ENCODE measurements around the gene LCN10.
A peak's percentile ranks its signal among the peaks of the same experiment; 100 is the strongest.
"Not testable (repeated sequence)": the region's sequence is repeated elsewhere in the genome, so short reads cannot be mapped to it uniquely, and the experiment has no call there.

Gene LCN10

GRCh38 chr9:136742591-136743391 is at the start of gene LCN10:
Gene LCN10, minus strand, starts transcription at chr9:136742940. Its CDS starts 37 bp downstream, at chr9:136742903.
- no peak for DNase-seq

GRCh38 chr9:136791516-136792276 is 49.0 kb upstream of the LCN10 start:
- DNase-seq: peak; percentile 62

GRCh38 chr9:136790640-136791515 is 48.1 kb upstream of the LCN10 start, which contains the start of gene TMEM141:
Gene TMEM141, plus strand, starts transcription at chr9:136791344. Its CDS starts 27 bp downstream, at chr9:136791371.
- DNase-seq: peak; percentile 99

GRCh38 chr9:136789523-136789937 is 46.8 kb upstream of the LCN10 start:
- DNase-seq: no peak

DNA sequence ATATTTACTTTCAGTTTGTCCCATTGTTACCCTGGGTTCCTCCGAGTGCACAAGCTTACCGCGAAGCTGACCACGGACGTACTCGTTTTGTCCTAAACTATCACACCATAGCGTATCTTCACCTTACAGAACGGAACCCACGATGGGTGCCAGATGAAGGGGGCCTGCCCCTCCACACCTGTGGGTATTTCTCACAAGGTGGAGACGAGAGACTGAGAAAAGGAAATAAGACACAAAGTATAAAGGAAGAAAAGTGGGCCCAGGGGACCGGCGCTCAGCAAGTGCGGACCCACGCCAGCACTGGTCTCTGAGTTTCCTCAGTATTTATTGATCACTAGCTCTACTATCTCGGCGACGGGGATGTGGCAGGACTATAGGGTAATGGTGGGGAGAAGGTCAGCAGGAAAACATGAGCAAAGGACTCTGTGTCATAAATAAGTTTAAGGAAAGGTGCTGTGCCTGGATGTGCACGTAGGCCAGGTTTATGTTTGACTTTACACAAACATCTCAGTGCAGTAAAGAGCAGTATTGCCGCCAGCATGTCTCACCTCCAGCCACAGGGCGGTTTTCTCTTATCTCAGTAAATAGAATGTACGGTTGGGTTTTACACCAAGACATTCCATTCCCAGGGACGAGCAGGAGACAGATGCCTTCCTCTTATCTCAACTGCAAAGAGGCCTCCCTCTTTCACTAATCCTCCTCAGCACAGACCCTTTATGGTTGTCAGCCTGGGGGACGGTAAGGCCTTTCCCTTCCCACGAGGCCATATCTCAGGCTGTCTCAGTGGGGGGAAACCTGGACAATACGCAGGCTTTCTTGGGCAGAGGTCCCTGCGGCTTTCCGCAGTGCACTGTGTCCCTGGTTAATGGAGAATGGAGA is 46.1 kb upstream of the LCN10 start:
- not testable (repeated sequence) for DNase-seq

DNA sequence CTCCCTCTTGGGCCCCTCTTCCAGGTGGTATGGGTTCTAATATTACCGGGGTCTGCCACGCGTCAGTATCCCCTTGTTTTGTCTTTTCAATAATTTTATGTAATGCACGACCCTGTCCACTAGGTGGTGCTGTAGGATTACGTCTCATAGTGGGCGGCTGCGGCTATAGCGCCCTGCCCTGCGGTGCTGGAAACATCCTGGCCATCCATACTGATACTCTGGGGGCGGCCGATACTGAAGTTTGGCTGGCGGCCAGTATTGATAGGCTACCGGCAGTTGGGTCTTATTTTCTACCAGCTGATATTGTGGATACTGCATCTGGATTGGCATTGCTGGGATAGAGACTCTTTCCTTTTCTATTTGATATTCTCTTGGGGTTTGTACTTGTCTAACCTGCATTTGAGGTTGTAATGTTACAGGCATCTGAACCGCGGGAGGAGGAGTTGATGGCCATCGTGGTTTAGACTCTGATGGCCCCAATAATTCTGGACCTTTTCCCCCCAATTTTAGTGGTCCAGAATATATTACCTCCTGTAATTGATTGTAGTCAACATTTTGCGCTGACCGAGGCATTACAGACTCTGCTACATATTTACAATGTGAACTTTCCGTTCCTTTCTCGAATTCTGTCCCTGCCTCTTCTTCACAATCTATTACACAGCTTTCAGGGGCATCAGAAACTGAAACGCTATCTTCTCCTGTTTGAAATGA is 45.1 kb upstream of the LCN10 start:
- DNase-seq: no peak

GRCh38 chr9:136786983-136787382 is 44.2 kb upstream of the LCN10 start:
- DNase-seq: not testable (repeated sequence)

DNA sequence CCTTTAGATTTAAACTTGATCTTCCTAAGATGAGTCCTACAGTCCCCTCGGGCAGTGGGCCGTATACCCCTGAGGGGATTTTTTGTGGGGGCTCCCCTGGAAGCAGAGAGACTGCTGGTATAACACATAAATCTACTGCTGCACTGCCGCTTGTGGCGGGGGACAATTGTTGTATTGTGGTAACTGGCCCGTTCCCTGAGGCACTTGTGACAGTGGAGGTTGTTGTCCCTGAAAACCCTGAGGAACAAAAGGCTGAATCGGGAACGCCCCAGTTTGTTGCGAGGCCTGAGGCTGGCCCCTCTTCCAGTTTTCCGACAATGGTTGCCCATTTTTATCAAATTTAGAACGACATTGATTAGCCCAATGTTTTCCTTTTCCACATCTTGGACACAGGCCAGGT is 43.7 kb upstream of the LCN10 start:
- DNase-seq: no peak

- DNase-seq: not testable (repeated sequence)
These were observed 43.0 kb upstream of the LCN10 start for GRCh38 chr9:136785565-136786355.

GRCh38 chr9:136784997-136785361 is 42.2 kb upstream of the LCN10 start:
- no peak for DNase-seq

- no peak for DNase-seq
These were observed 41.7 kb upstream of the LCN10 start for GRCh38 chr9:136784249-136784996.

DNA sequence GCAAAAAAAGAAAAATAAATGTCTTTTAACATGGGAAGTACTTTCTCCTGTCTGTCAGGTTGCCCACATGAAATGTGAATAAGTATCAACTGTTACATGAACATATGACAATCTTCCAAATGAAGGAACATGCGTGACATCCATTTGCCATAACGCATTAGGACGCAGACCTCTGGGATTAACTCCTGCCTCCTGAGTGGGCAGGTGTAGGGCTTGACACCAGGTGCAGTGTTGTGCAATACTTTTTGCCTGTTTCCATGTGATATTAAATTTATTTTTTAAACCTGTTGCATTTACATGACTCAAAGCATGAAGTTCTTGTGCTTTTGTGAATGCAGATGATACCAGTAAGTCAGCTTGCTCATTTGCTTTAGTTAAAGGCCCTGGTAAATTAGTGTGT is 39.7 kb upstream of the LCN10 start:
- DNase-seq: no peak

- DNase-seq: no peak
These were observed 37.1 kb upstream of the LCN10 start for GRCh38 chr9:136779808-136780207.

- DNase-seq: no peak
These were observed 34.6 kb upstream of the LCN10 start for GRCh38 chr9:136777359-136777758.

DNA sequence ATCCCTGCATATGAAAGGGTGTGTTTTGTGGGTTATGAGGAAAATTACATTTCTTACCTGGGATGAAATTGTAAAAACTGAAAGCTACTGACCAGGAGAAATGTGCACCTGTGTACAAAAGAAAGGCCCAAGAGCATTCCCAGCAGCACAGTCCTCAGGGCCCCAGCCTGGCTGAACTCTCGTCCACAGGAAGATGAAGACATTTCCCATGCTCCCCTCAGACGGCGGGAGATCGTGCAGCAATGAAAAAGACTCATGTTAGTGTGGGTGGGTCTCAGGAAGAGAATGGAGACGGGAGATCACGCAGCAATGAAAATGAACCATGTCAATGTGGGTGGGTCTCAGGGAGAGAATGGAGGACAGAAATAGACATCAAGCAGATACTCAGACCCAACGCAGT is 34.2 kb upstream of the LCN10 start:
- no peak for DNase-seq

GRCh38 chr9:136775191-136775590 is 32.5 kb upstream of the LCN10 start:
- DNase-seq: no peak

- no peak for DNase-seq
These were observed 31.8 kb upstream of the LCN10 start for GRCh38 chr9:136774416-136775045.

DNA sequence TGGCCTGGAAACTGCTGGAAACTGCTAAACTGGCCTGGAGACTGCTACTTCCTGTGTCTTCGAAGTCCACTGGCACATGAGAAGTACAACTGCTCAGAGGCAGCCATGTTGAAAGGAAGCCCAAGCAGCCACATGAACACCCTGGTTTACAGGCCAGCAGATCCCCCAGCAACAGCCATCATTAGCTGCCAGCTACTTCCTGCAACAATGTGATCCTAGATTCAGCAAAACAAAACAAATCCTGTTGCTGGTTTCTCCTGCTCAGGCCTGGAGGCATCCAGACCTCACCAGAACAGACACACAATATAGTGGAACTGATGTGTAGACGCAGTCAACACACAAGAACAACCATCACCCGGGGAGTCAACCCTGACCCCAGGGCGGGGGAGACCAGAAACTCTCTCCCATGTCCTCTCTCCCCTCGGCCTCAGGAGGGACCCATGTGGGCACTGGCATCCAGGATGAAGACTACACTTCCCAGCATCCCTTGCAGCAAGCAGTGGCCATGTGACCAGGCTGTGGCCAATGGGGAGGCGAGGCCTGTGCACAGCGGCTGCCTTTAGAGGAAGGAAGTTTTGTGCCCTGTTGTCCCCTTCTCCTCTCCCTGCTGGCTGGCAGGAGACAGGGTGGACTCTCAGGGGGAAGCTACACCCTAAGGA is 30.8 kb upstream of the LCN10 start:
- DNase-seq: no peak
